IMR-90 (cell line): Measurements from ENCODE around the gene GLG1. TPM values are rescaled to one million over a fixed set of nuclear protein-coding genes. Genes with fewer than 3 reads are reported as not detected.

Source experiments
- ATAC-seq: fragments of 200-7000 bp; cut with Tn5 transposase; 2 replicates; pipeline ENCODE4 v1.9.1; 2020; ENCODE audit warnings: low read depth, mild to moderate bottlenecking, moderate library complexity
- BruUV-seq: library from RNA; stranded (reverse); fragments of 400-500 nt; replicated peaks from 2 replicates; lab custom pipeline; 2021; lab: Mats Ljungman, UMichigan
- CTCF ChIA-PET: fragments of 300-600 bp; formaldehyde crosslinking; extraction: SDS; loops from one replicate; lab custom pipeline; 2021; ENCODE audit warnings: antibody characterized with exemption; lab: Yijun Ruan, JAX
- POLR2A ChIA-PET: fragments of 300-600 bp; sonication (Branson Sonifier 250); formaldehyde crosslinking; loops from one replicate; lab custom pipeline; 2022; ENCODE audit warnings: antibody characterized with exemption; ENCODE audit not compliant: unreplicated experiment; lab: Charles Lee
- DNase-seq: peaks from one replicate; pipeline ENCODE4 v3.0.0; 2013
- H2AFZ ChIP-seq: replicated peaks from 2 replicates; pipeline ENCODE3; 2013; ENCODE audit warnings: low read length, mild to moderate bottlenecking; ENCODE audit not compliant: poor library complexity
- H2AK5ac ChIP-seq: 2 replicates; pipeline ENCODE4 v1.6.1; 2013; ENCODE audit warnings: low read depth, low read length, inconsistent platforms
- H2AK9ac ChIP-seq: replicated peaks from 2 replicates; pipeline ENCODE3; 2013; ENCODE audit warnings: mild to moderate bottlenecking, low read depth, low read length, moderate library complexity; ENCODE audit not compliant: poor library complexity
- H2BK120ac ChIP-seq: 2 replicates; pipeline ENCODE4 v1.6.1; 2013; ENCODE audit warnings: low read depth, low read length, inconsistent platforms
- H2BK15ac ChIP-seq: 3 replicates; pipeline ENCODE4 v1.6.1; 2013; ENCODE audit warnings: low read depth, low read length, inconsistent platforms
- H2BK20ac ChIP-seq: 2 replicates; pipeline ENCODE4 v1.6.1; 2013; ENCODE audit warnings: low read depth, mild to moderate bottlenecking, inconsistent platforms, low read length, moderate library complexity
- H2BK5ac ChIP-seq: 2 replicates; pipeline ENCODE4 v1.6.1; 2013; ENCODE audit warnings: mild to moderate bottlenecking, low read depth, low read length, inconsistent platforms; ENCODE audit not compliant: poor library complexity, severe bottlenecking
- H3K14ac ChIP-seq: replicated peaks from 2 replicates; pipeline ENCODE4 v1.6.1; 2013; ENCODE audit warnings: low read depth, low read length, inconsistent platforms
- H3K18ac ChIP-seq: 2 replicates; pipeline ENCODE4 v1.6.1; 2013; ENCODE audit warnings: low read depth, low read length, control low read depth
- H3K23ac ChIP-seq: 2 replicates; pipeline ENCODE4 v1.6.1; 2013; ENCODE audit warnings: low read depth, low read length, inconsistent platforms
- H3K27ac ChIP-seq: 2 replicates; pipeline ENCODE4 v1.5.1; 2013; ENCODE audit warnings: mild to moderate bottlenecking, control low read depth, low read length; ENCODE audit not compliant: insufficient read depth
- H3K27me3 ChIP-seq: 2 replicates; pipeline ENCODE4 v1.6.1; 2013; ENCODE audit warnings: low read length; ENCODE audit not compliant: control insufficient read depth, insufficient read depth
- H3K36me3 ChIP-seq: 2 replicates; pipeline ENCODE4 v1.6.1; 2013; ENCODE audit warnings: low read length, mixed read lengths; ENCODE audit not compliant: control insufficient read depth, insufficient read depth
- H3K4ac ChIP-seq: 2 replicates; pipeline ENCODE4 v1.6.1; 2013; ENCODE audit warnings: low read depth, low read length, inconsistent platforms
- H3K4me1 ChIP-seq: 2 replicates; pipeline ENCODE4 v1.6.1; 2013; ENCODE audit warnings: low read length, mixed read lengths; ENCODE audit not compliant: control insufficient read depth, insufficient read depth
- H3K4me2 ChIP-seq: 2 replicates; pipeline ENCODE4 v1.6.1; 2013; ENCODE audit warnings: low read depth, mild to moderate bottlenecking, control low read depth, low read length, moderate library complexity
- H3K4me3 ChIP-seq: 2 replicates; pipeline ENCODE4 v1.5.1; 2013; ENCODE audit warnings: low read depth, mild to moderate bottlenecking, control low read depth, low read length, moderate library complexity; ENCODE audit not compliant: insufficient read depth
- H3K56ac ChIP-seq: 2 replicates; pipeline ENCODE4 v1.6.1; 2013; ENCODE audit warnings: low read length, inconsistent platforms; ENCODE audit not compliant: insufficient read depth; ENCODE audit errors: extremely low read depth
- H3K79me1 ChIP-seq, 2 experiments: 2 replicates each; pipeline ENCODE4 v1.6.1; 2013; ENCODE audit warnings: low read length in 2 of 2, inconsistent platforms in 1 of 2, low read depth in 1 of 2
- H3K9ac ChIP-seq: 2 replicates; pipeline ENCODE4 v1.6.1; 2013; ENCODE audit warnings: low read depth, low read length, control low read depth
- H3K9me1 ChIP-seq: 2 replicates; pipeline ENCODE4 v1.6.1; 2013; ENCODE audit warnings: low read length, inconsistent platforms; ENCODE audit not compliant: insufficient read depth
- H3K9me3 ChIP-seq: 2 replicates; pipeline ENCODE4 v1.6.1; 2013; ENCODE audit warnings: low read length; ENCODE audit not compliant: control insufficient read depth, insufficient read depth
- H4K20me1 ChIP-seq: 2 replicates; pipeline ENCODE4 v1.6.1; 2013; ENCODE audit warnings: low read length, inconsistent platforms; ENCODE audit not compliant: insufficient read depth
- H4K5ac ChIP-seq: 2 replicates; pipeline ENCODE4 v1.6.1; 2013; ENCODE audit warnings: mild to moderate bottlenecking, low read depth, low read length, control low read depth
- H4K8ac ChIP-seq, 2 experiments: 2 replicates each; pipeline ENCODE4 v1.6.1; 2013; ENCODE audit warnings: low read depth in 2 of 2, low read length in 2 of 2, control low read depth in 1 of 2, inconsistent platforms in 1 of 2
- H4K91ac ChIP-seq: 2 replicates; pipeline ENCODE4 v1.6.1; 2013; ENCODE audit warnings: low read depth, low read length, inconsistent platforms; ENCODE audit not compliant: insufficient read depth
- CHD1 ChIP-seq: IDR thresholded peaks from 2 replicates; pipeline ENCODE4 v1.6.1; 2012; ENCODE audit warnings: low read depth, low read length, improper control_type of control experiment
- MAZ ChIP-seq: IDR thresholded peaks from 2 replicates; pipeline ENCODE4 v1.6.1; 2012; ENCODE audit warnings: low read depth, mild to moderate bottlenecking, low read length, improper control_type of control experiment, moderate library complexity, borderline replicate concordance
- MXI1 ChIP-seq: IDR thresholded peaks from 2 replicates; pipeline ENCODE4 v1.6.1; 2012; ENCODE audit warnings: low read depth, mild to moderate bottlenecking, low read length, moderate library complexity, borderline replicate concordance
- NFE2L2 ChIP-seq: fragments of 150-350 bp; IDR thresholded peaks from 2 replicates; pipeline ENCODE4 v1.6.1; 2016; ENCODE audit warnings: low read depth, mild to moderate bottlenecking, low read length
- POLR2A ChIP-seq: IDR thresholded peaks from 2 replicates; pipeline ENCODE4 v1.6.1; 2012; ENCODE audit warnings: mild to moderate bottlenecking, low read depth, low read length
- RAD21 ChIP-seq: IDR thresholded peaks from 2 replicates; pipeline ENCODE4 v1.6.1; 2012; ENCODE audit warnings: low read length, improper control_type of control experiment
- RCOR1 ChIP-seq: IDR thresholded peaks from 2 replicates; pipeline ENCODE4 v1.6.1; 2012; ENCODE audit warnings: mild to moderate bottlenecking, low read length, improper control_type of control experiment; ENCODE audit not compliant: insufficient replicate concordance
- RFX5 ChIP-seq: IDR thresholded peaks from 2 replicates; pipeline ENCODE4 v1.8.0; 2012; ENCODE audit warnings: low read depth, mild to moderate bottlenecking, low read length, moderate library complexity
- SMC3 ChIP-seq: fragments of 150-350 bp; IDR thresholded peaks from 2 replicates; pipeline ENCODE4 v1.6.1; 2016; ENCODE audit warnings: low read depth, mild to moderate bottlenecking, antibody characterized with exemption, low read length, moderate library complexity
- dilution Hi-C: fragments of 300-500 bp; cut with HindIII; formaldehyde crosslinking; loops from one replicate; pipeline ENCODE4 v1.14.3; 2018; ENCODE audit warnings: low sequenced_read_pairs; ENCODE audit not compliant: unreplicated experiment
- in situ Hi-C: fragments of 300-500 bp; cut with MboI; formaldehyde crosslinking; loops from 3 replicates; pipeline ENCODE4 v1.14.3; 2019; ENCODE audit warnings: low sequenced_read_pairs, inconsistent platforms, mixed read lengths
- intact Hi-C: fragments of 100-400 bp; cut with micrococcal nuclease; formaldehyde crosslinking; loops from 2 replicates; pipeline ENCODE4 v1.10.0; 2022
- polyA plus RNA-seq, 3 experiments: library from polyadenylated mRNA; depleted of rRNA; stranded (reverse); fragments of >200 nt; gene quantifications; 2 replicates each; pipeline ENCODE4 v1.2.3, GENCODE V29; 2012; ENCODE audit warnings: low replicate concordance in 1 of 3
- total RNA-seq: library from RNA; depleted of rRNA; stranded (reverse); fragments of >200 nt; gene quantifications from 2 replicates; pipeline ENCODE4 v1.2.3, GENCODE V29; 2012
- TF ChIP-seq, protein P1 (sequence below): fragments of 150-350 bp; IDR thresholded peaks from 2 replicates; pipeline ENCODE4 v1.6.1; 2016; ENCODE audit warnings: low read depth, mild to moderate bottlenecking, low read length, moderate library complexity, borderline replicate concordance
- TF ChIP-seq, protein P2 (sequence below): conservative IDR thresholded peaks from 2 replicates; pipeline ENCODE4 v1.5.1; 2012; ENCODE audit warnings: mild to moderate bottlenecking, low read depth, low read length, improper control_type of control experiment
- TF ChIP-seq, protein P3 (sequence below): fragments of 150-350 bp; IDR thresholded peaks from 2 replicates; pipeline ENCODE4 v1.6.1; 2017; ENCODE audit warnings: mild to moderate bottlenecking, antibody characterized with exemption, low read length, low read depth

The GLG1 gene
- total and polyA plus RNA-seq, 2 of the 4 experiments (the other 2 are of a cell fraction), result 91.0 to 107 TPM

DNA sequence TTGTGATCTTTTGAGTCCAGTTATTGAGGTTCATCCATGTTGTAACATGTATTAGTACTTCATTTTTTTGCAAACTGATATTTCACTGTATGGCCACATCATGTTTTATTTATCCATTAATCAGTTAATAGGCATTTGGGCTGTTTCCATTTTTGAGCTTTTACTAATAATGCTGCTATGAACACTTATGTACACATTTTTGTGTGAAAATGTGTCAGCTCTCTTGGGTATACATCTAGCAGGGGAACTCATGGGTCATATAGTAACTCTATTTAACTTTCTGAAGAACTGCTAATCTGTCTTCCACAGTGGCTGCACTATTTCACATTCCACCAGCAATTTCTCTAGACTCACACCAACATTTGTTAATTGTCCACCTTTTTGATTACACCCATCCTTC lies 82.0 kb downstream of the GLG1 start:
- no peak overlapping the region for H2BK120ac ChIP-seq
- H3K4me2 ChIP-seq, result no peak overlapping the region
- no peak overlapping the region for H3K27ac ChIP-seq
- POLR2A ChIA-PET, result no interaction called here
- H3K18ac ChIP-seq, result no peak overlapping the region
- ATAC-seq (no peak), DNase-seq (no peak)
- no peak overlapping the region for H2AFZ ChIP-seq
- no peak overlapping the region for H3K4ac ChIP-seq
- dilution Hi-C loops, result no loop called here
- H4K5ac ChIP-seq, result no peak overlapping the region
- H3K9me3 ChIP-seq, result no peaks in the 10 kb centered on the region
- no peak overlapping the region for H2BK5ac ChIP-seq
- no TSS peak for BruUV-seq
- H4K20me1 ChIP-seq, result 0 out of 2 replicates have a peak, but pooled peaks cover 3% of the 10 kb centered on the region
- peaks cover 4 to 19% of the 10 kb centered on the region in 2 experiments; a peak in 3 of 4 replicates for H3K79me1 ChIP-seq
- CTCF ChIA-PET, result no interaction called here
- H3K56ac ChIP-seq, result no peak overlapping the region
- H2AK5ac ChIP-seq, result no peak overlapping the region
- H4K91ac ChIP-seq, result no peak overlapping the region
- no peak overlapping the region for H2BK15ac ChIP-seq
- no peak overlapping the region for H2AK9ac ChIP-seq
- no peak overlapping the region for H3K9ac ChIP-seq
- H3K23ac ChIP-seq, result no peak overlapping the region
- no peak overlapping the region for H3K4me3 ChIP-seq
- H3K36me3 ChIP-seq, result 0 out of 2 replicates have a peak, but pooled peaks cover 1% of the 10 kb centered on the region
- H3K9me1 ChIP-seq, result 0 out of 2 replicates have a peak, but pooled peaks cover 3% of the 10 kb centered on the region
- no peak overlapping the region for H3K14ac ChIP-seq
- H4K8ac ChIP-seq, result no peak overlapping the region
- no peak overlapping the region for H2BK20ac ChIP-seq
- TF ChIP-seq SMC3 (no peak), CHD1 (no peak), NFE2L2 (no peak), MAZ (no peak), RCOR1 (no peak), RFX5 (no peak), MXI1 (no peak), POLR2A (no peak), RAD21 (no peak)
- TF ChIP-seq, protein P1, sequence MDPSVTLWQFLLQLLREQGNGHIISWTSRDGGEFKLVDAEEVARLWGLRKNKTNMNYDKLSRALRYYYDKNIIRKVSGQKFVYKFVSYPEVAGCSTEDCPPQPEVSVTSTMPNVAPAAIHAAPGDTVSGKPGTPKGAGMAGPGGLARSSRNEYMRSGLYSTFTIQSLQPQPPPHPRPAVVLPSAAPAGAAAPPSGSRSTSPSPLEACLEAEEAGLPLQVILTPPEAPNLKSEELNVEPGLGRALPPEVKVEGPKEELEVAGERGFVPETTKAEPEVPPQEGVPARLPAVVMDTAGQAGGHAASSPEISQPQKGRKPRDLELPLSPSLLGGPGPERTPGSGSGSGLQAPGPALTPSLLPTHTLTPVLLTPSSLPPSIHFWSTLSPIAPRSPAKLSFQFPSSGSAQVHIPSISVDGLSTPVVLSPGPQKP, result no peak
- TF ChIP-seq, protein P2, sequence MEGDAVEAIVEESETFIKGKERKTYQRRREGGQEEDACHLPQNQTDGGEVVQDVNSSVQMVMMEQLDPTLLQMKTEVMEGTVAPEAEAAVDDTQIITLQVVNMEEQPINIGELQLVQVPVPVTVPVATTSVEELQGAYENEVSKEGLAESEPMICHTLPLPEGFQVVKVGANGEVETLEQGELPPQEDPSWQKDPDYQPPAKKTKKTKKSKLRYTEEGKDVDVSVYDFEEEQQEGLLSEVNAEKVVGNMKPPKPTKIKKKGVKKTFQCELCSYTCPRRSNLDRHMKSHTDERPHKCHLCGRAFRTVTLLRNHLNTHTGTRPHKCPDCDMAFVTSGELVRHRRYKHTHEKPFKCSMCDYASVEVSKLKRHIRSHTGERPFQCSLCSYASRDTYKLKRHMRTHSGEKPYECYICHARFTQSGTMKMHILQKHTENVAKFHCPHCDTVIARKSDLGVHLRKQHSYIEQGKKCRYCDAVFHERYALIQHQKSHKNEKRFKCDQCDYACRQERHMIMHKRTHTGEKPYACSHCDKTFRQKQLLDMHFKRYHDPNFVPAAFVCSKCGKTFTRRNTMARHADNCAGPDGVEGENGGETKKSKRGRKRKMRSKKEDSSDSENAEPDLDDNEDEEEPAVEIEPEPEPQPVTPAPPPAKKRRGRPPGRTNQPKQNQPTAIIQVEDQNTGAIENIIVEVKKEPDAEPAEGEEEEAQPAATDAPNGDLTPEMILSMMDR, result no peak
- TF ChIP-seq, protein P3, sequence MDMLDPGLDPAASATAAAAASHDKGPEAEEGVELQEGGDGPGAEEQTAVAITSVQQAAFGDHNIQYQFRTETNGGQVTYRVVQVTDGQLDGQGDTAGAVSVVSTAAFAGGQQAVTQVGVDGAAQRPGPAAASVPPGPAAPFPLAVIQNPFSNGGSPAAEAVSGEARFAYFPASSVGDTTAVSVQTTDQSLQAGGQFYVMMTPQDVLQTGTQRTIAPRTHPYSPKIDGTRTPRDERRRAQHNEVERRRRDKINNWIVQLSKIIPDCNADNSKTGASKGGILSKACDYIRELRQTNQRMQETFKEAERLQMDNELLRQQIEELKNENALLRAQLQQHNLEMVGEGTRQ, result no peak
- in situ Hi-C loops, result no loop called here
- no peaks in the 10 kb centered on the region for H3K27me3 ChIP-seq
- H3K4me1 ChIP-seq, result peaks cover 3% of the 10 kb centered on the region; the same call in 1 of the 2 replicates
- intact Hi-C loops, result no loop called here
